T follicular helper cell (primary cell): ENCODE results near the gene ABAT.
"Not testable (repeated sequence)": the region's sequence is repeated elsewhere in the genome, so short reads cannot be mapped to it uniquely, and the experiment has no call there.

ENCODE experiments used
- DNase-seq: peaks from one replicate; pipeline ENCODE4 v3.0.0-alpha.2; 2020; ENCODE audit warnings: low read depth

ABAT gene

DNA sequence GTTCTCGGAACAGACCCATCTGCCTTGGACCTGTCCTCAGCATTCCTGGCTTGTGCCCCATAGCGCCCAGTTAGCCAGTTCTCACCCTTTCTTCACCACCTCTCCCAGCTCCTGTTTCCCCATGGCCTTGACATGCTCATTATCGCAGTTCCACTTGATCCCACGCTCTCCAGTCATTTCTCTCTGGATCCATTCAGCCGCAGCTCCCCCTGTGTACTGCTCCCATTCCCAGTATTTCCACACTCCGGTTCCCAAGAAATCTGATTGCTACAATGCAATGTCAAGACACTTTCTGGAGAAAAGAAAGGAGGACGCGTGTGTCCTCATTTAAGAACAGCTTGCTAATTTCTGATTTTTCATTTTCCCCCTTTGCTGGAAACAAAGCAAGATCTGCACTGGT is 67.7 kb downstream of the ABAT start:
- no peak for DNase-seq

DNA sequence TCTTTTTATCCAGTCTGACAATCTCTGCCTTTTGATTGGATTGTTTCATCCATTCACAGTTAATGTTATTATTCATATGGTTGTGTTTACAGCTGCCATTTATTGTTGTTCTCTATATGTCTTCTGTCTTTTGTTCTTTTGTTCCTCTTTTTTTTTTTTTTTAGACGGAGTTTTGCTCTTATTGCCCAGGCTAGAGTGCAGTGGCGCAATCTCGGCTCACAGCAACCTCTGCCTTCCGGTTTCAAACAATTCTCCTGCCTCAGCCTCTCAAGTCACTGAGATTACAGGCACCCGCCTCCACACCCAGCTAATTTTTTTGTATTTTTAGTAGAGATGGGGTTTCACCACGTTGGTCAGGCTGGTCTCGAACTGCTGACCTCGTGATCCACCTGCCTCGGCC is 74.5 kb downstream of the ABAT start:
- DNase-seq, result not testable (repeated sequence)

DNA sequence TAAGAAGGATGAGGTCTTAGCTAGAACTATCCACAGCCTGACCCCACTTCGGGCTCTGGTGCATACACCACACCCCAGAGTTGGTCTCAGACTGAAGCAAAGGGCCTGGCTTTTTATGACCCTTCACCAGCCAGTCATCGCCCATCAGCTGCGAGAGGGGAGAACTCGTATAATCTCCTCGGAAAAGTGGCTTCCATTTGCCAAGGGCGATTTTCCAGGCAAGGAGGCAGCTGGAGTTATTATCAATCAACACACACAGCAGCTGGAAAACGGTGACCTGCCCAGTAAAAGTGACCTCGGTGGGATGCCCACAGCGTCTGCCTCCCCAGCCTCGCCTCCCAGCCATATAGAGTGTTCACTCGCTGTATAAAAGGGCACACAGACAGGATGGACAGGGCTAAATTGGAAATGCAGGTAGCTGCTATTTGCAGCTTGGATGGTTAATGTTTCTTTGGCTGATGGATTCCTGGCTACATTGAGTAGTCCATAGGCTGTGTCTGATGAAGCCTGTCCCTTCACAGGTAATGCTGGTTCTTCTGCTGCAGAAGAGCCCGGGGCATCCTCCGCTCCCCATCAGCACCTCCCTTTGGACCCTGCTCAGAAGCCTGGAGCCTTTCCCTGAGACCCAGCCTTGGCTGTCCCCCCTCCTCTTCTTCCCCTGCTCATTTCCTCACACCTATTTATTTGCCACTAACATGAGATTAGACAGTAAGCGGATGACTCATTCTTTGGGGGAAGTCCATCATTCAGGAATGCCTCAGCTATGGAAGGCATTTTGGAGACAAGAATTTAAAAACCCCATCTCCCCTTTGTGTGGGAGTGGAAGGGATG is 77.3 kb downstream of the ABAT start:
- DNase-seq, result no peak

DNA sequence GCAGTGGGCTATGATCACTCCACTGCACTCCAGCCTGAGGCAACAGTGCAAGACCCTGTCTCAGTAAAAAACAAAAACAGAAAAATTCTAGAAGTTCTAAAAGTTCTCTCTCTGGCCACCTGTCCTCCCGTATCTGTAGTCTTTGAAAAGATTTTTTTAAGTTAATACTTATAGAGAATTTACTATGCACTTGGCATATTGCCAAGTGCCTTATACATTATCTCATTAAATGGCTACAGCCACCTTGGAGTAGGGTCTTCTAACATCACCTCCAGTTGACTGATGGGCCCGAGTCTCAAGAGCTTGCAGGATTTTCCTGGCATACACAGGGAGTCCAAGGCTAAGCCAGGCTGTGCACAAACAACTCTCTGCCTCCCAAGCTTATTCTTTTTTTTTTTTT is 78.3 kb downstream of the ABAT start:
- no peak for DNase-seq

DNA sequence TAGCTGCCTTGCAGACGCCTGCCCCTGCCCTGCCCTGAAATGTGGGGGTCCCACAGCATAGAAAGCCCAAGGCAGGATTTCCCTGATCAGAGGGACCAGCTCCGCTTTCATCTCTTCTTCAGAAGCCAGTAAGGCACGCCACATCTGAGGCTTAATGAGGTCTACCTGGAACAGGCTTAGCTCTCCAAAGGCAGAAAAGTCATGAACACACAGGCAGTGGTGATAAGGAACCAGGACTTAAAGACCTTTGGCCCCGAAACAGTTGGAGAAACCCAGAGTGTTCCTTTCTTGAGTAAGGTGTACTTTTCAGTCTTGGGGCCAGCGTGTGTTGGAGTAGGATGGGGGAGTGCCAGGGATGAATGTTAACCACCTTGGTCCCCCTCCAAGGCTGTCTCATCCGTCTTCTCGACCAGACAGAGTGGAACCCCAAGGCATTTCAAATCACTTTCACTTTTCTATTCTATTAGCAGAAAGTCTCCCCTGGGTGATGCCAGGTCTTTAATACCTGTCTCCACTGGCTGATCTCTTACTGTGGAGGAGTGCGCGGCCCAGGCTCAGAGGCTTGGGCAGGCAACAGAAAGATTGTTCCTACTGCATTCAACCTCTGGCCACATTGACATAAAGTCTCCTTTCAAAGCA is 79.1 kb downstream of the ABAT start:
- no peak for DNase-seq

DNA sequence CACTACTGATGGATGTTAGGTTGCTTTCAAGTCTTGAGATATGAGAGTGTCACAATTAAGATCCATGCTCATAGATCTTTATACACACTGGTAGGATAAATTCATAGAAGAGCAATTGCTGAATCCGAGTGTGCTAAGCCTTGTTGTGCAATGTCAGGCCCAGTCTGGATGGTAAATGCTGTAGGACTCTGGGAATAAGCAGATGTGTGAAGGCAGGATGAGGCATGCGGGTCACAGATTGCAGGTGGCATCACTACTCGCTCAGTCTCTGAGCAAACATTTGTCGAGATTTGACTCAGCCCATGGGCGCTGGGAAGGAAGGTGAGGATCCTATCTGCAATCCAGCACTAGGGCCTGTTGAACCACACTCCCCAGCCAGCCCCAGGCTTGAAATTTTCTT is 82.3 kb downstream of the ABAT start:
- DNase-seq, result no peak

DNA sequence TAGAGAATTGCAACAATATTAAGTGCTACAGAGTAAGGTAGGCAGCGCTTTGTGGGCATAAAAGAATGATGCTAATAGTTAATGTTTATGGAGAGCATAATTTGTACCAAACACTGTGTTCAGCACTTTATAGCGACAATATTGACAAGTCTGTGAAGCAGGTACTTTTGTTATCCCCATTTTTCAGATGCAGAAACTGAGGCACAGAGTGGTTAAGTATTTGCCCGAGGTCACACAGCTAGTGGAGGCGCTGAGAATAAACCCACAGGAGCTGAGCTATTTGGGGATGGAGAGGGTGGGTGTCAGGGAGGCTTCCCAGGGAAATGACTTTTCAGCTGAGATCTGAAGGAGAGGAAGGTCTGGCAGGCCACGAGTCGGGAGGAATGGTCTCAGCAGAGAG is 83.6 kb downstream of the ABAT start:
- no peak for DNase-seq

DNA sequence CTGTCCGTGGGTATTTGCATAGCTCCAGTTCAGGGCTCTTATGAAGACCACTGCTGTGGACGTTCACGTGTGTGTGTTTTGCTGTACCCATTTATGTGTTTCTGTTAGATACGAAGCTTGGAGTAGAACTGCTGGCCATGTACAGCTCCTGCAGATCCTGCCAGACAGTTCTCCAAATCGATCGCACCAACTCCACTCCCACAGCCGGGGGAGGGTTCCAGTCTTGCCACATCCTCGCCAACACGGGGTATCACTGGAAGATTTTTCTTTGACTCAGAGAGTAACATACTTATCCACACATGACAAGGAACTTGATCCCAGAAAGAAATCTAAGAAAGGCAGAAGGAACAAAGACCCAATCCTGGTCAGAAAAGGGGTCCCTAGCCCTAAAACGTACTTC is 85.6 kb downstream of the ABAT start:
- DNase-seq, result no peak

DNA sequence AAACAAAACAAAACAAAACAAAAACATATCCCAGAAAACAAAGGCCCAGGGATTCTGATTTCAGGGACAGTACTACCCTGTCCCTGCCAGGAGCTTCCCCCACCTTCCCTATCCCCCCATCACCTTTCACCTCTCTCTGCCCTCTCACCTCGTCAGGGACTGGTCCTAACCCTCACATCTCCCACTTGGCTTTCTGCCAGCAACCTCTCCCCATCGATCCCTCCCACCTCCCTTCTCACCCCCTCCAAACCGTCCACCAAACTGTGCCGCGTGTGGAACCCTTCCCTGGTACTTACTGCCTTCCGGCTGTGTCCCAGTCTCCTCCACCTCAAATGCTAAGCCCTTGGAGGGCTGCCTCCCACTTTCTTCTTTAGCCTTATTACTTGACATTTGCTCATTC is 86.7 kb downstream of the ABAT start:
- DNase-seq, result no peak

DNA sequence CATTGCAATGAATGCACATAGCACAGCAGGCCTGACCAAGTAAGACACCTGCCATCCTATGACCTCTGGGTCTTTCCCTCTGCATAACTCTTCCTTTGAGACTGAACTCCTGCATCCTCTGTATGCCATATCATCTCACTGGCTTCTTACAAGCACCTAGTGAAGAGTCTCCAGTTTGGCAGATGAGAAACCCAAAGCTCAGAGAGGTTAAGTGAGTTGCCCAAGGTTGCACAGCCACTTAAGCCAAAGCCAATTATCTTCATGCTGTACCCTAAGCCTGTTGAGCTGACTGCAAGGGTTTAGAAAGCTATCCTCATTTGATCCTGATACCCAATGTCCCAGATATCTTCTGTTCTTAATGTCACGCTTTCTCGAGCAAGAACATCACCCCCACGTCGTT is 87.8 kb downstream of the ABAT start:
- no peak for DNase-seq

DNA sequence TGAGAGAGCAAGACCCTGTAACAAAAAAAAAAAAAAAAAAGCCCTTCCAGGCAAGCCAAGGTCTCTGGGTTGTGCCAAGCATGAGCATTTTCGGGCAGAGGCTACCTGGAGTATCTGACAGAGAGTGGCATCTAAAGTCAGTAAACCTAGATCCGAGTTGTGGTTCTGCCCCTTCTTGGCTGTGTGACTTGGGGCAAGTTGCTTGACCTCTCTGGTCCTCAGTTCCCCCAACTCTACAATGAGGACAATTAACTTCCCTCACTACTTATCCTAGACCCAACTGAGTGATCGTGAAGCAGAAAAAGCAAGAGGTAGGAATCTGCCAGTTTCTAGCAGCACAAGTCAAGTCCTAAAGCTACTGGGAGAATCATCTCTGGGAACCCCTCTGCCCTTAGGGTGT is 88.7 kb downstream of the ABAT start:
- no peak for DNase-seq

DNA sequence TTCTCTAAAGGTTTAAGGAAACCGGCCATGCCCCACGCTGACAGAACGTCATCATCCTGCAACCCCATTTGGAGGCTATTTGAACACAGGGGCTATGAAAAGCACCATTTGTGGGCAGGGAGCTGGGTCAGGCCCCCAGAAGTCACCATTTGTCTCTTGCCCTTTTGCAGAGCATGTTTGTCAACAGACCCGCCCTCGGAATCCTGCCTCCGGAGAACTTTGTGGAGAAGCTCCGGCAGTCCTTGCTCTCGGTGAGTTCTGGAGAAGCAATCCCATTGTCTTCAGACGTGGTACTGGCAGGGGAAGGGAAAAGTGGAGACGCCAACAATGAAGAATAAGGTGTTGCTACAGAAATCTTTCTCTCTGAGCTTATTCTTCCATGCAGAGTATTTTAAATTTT is 89.5 kb downstream of the ABAT start:
- no peak for DNase-seq

DNA sequence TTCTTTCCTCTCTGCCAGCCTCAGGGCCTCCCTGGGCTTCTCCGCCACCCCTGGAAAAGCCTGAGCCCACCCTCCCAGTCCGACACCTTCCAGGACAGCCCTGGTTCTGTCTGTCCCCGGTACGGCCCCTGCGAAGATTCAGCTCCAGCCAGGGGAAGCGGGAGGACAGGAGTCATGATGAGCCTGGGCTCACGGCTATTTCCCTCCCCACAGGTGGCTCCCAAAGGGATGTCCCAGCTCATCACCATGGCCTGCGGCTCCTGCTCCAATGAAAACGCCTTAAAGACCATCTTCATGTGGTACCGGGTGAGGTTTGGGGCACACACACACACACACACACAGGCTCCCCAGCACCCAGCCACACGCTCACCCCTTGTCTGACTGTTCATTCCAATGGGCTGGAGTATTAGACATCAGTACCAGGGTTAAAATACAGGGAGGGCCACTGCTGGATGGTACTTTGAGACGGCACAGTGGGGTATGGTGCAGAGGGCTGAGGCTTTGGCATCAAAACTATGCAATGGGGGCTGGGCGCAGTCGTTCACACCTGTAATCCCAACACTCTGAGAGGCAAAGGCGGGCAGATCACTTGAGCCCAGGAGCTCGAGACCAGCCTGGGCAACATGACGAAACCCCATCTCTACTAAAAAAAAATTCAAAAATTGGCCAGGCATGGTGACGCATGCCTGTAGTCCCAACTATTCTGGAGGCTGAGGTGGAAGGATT is 90.3 kb downstream of the ABAT start:
- no peak for DNase-seq

DNA sequence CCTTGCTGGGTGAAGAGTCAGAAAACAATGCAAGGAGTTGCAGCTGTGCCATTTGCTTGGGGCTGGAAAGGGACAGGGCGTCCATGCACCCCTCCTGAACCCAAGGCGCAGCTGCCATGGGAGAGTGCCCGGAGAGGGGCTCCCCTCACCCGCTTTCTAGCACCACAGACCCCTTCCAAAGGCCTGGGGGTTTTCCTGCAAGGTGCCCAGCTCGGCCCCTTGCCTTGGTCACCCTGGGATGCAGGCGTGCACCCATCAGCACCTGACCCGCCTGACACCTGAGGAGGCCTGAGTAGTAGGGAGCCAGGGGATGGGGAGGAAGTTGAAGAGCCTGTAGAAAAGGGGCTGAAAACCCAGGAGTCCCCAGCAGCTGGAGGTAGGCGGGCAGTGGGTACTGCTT is 92.8 kb downstream of the ABAT start:
- no peak for DNase-seq

DNA sequence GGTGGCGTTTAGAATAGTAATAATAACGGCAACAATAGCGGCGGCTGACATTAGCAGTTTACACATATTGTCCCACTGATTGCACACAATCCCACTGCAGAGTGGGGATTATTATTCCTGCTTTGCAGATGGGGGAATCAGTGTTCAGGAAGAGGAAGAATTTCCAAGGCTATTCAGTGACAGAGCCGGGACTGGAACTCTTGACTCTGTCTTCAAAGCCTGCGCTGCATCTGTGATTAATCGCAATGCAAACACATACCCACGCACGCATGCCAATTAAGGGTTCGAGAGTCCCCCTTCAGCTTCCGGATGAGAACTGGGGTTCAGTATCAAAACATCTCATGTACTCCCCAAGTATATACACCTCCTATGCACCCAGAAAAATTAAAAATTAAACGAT is 93.9 kb downstream of the ABAT start:
- no peak for DNase-seq

DNA sequence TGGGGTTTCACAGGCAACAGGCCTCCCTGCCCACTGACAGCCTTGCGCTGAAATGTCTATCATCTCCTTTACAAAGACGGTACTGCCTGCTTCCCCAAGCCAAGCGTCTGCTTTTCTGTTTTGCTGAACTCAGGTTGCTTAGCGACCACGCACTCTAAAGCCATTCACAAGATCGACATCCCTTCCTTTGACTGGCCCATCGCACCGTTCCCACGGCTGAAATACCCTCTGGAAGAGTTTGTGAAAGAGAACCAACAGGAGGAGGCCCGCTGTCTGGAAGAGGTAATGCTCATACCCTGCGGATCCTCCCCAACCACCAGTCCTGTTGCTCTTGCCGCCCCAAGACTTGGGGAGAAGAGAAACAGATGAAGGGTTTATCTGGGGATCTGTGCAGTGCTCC is 94.3 kb downstream of the ABAT start:
- no peak for DNase-seq

DNA sequence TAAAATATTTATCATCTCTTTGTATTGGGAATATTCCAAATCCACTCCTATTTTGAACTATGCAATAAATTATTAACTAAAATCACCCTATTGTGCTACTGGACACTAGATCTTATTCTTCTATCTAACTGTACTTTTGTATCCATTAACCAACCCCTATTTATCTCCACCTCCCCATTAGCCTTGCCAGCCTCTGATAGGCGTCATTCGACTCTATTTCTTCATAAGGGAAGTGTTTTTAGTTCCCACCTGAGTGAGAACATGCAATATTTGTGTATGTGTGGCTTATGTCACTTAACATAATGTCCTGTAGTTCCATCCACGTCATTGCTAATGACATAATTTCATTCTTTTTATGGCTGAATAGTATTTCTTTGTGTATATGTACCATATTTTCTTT is 99.1 kb downstream of the ABAT start:
- DNase-seq, result no peak

DNA sequence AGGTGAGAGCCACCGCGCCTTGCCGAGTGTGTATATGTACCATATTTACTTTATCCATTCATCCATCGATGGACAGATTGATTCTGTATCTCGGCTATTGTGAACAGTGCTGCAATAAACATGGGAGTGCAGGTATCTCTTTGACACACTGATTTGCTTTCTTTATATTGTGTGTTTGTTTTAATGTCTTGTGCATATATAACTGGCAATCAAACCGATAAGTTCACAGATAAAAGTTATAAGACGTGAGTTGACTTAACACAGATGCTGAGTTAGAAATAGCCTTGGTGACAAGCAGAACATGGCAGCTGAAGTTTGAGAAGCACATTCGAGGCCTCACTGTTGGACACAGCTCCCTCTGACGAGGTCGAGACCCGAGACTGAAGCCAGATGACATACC is 99.8 kb downstream of the ABAT start:
- DNase-seq, result no peak

DNA sequence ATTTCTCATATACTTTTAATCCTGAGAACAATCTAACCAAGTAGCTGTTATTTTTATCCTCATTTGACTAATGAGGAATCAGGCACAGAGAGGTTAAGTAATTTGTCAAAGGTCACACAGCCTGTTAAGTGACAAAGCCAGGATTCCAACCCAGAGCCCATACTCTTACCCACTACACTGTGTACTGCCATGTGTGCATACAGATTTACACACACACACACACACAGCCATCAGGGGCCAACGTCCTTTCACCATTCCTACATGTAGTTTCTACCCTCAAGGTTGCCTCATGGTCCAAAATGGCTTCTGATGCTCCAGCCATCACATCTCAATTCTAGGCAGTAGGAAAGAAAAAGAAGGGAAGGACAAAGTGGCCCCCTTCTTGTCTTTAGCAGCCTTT is 100.9 kb downstream of the ABAT start:
- no peak for DNase-seq

DNA sequence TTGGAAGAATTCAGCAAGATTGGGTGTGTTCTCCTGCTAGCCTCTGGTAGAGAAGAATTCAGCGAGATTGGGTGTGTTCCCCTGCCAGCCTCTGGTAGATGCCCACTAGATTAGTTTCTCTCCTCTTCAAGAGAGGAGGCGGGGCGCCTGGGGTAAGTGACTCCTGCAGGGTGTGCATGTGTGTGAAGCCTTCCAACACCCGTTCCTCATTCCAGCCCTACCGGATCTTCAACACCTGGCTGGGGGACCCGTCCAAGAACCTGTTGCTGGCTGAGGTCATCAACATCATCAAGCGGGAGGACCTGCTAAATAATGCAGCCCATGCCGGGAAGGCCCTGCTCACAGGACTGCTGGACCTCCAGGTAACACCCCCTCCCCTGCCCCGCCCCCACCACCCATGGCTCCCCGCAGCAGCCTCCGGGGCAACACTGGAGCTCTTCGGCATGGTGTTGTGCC is 101.7 kb downstream of the ABAT start:
- no peak for DNase-seq

DNA sequence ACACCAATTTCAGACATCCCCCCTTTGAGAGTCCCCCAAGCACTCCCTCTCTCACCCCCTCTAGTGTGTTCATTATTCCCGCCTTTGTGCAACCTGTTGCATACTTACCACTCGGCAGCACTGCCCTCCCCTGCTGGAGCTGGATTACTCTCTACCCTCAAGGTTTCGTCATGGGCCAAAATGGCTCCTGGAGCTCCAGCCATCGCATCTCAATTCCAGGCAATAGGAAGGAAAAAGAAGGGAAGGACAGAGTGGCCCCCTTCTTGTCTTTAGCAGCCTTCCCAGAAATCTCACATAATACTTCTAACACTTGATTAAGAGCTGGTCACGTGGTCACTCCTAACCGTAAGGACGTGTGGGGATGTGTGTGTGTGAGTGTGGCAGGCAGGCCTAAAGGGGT is 102.8 kb downstream of the ABAT start:
- DNase-seq, result no peak

DNA sequence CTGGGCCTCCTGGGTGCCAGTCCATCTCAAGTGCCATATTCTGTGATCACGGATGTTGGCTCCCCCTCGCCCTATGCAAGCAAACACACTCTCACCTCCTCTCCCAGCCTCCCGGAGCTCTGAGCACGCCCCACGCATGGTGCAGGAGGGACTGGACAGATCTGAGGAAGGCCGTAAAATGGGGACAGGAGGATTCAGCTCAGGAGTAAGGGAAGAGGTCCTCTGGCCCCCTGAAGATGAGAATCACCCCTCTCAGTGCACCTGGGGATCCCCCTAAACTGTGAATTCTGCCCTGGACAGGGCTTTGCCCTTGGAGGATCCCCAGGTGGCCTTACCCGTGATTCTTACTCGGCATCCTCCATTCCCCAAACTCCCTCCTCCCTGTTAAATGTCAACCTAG is 107.4 kb downstream of the ABAT start:
- DNase-seq, result no peak

DNA sequence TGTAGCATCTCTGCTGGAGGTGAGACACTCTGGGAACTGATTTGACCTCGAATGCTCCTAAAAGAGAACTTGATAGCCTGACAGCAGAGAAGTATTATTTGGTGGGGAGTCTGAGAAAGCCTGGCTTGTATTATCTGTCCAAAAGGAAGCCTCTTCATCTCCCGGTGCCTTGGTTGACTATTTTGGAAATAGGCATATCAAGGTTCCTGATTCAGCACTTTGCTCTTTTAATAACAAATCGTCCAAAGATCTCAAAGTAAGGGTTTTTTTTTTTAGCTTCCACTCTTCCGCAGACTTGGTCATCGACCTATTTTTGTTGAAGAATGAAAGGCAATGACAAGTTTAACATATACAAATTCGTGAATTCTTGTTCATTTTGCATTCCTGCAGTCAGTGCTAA is 108.3 kb downstream of the ABAT start:
- no peak for DNase-seq
